Cerebellar nuclear complex (tissue), 1 donor: ENCODE results near the gene ZNF768.

Experiments
- DNase-seq, 2 experiments: peaks; one replicate each; lab custom pipeline; 2025; lab: John Stamatoyannopoulos, UW

The ZNF768 gene

DNA sequence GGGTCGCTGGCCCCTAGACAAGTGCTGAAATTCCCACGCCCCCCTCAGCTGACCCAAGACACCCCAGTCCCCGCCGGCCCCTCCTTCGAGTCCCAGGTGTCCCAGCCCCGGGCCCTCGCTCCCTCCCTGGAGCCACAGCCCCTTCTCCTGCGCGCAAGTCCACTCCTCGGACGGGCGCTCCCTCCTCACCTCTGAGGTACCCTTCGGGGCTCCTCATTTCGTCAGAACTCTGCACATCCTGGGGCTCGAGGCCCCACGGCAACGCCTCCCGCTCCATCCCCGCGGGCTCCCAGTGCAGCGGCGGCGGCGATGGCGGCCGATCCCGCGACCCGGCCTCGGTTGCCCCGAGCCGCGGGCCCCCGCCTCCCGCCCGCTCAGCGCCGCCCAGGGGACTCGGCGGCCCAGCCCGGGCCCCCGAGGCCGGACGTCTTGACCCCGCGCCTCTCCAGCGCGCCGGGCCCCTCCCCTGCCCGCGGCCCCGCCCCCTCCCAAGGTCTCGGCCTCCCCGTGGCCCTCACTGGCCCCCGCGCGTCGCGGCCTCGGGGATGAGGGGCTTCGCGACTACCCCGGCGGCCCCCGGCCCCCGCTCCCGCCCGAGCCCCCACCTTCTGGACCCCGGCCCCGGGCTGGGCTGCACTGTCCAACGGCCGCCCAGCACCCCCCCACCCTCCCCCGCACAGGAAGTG is at the start of gene ZNF768:
TSS of gene ZNF768 (minus strand) at position 430 of the 686 bp plus-strand sequence. CDS start at position 277, 153 bp downstream.
- DNase-seq = no peak

DNA sequence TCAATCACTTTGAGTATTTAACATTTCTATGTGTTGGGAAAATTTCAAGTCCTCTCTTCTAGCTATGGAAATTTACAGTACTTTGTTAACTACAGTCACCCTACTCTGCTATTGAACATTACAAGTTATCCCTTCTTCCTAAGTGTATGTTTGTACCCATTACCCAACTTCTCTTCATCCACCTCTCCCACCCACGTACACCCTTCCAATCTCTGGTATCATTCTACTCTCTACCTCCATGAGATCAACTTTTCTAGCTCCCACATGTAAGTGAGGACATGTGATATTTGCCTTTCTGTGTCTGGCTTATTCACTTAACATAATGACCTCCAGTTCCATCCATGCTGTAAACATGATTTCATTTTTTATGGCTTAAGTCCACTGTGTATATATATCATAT is 48.3 kb upstream of the ZNF768 start:
- DNase-seq = no peak

DNA sequence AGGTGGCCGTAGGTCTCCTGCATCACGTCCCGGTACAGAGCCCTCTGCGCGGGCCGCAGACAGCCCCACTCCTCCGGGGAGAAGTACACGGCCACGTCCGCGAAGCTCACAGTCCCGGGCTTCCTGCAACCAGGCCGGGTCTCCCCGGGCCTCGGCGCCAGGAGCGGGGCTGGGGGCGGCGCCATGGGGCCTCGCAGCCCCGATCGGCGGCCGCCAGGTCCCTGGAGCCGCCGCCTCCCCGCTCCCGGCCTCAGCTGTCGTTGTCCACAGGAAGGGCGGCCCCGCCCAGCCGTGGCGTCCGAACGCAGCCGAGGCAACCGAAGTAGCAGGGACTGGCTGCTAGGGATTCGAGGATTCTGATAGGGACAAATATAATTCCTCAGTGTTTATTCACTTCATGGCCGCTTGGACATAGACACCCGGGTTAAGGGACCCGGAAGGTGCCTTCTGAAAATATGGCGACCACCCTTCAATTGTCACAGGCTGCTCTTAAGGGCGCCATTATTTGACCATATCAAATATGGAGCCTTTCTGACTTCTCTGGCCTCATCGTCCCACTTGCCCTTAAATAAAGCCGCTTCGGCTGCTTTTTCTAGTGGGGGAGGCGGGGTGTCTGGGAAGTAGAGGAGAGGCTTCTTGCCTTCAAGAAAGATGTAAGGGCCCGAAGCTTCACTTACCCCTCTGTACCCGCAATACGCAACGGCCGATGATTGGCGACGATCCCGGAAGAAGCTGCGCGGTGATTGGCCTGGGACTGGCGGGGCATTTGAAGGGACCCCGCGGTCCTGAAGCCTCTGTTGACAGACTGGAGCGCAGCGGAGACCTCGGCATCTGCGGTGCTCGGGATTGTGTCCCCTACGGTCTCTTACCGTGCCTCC is 45.3 kb upstream of the ZNF768 start, which contains the start of gene ZNF688:
TSS of gene ZNF688 (minus strand) at position 270 of the 878 bp plus-strand sequence. CDS start at position 185, 85 bp downstream.
- peak; percentile 82 to 87 for DNase-seq

GRCh38 chr16:30570636-30571444 is 44.5 kb upstream of the ZNF768 start:
- DNase-seq = peak in 1 of 2 experiments; percentile 2

DNA sequence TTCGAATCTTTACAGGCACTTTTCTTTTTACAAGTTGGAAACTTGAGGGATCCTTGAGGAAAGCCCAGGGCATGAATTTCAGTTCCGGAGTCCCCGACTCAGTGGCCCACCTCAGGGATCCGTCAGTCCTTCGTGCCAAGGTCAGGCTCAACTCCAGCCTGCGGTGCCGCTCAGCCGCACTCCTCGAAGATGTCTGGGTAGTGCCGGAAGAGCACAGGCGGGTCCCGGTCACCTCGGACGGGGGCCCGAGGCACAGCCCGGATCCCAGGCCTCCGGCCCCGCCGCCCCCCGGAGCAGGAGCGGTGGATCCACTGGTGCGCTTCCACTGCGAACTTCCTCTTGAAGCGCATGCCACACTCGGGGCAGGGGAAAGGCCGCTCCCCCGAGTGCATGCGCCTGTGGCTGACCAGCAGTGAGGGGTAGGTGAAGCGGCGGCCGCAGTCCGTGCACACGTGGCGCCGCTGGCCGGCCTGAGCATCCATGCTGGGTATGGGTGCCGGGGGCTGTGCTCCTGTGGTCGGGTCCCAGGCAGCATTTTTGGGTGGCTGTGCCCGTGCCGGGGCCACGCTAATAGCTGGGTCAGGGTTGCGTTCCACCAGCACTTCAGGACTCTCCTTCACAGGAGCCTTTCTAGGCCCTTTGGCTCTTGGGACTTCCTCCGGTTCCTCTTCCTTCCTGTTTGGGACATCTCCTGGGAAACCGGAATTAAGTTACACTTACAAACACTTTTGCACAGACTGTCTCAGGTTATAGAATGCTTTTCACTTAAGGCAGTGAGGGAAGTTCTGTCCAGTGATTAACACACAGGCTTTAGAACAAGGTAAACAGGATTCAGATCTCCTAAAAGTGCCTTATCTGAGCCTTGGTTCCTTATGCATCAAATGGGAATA is 43.6 kb upstream of the ZNF768 start:
- DNase-seq = no peak

DNA sequence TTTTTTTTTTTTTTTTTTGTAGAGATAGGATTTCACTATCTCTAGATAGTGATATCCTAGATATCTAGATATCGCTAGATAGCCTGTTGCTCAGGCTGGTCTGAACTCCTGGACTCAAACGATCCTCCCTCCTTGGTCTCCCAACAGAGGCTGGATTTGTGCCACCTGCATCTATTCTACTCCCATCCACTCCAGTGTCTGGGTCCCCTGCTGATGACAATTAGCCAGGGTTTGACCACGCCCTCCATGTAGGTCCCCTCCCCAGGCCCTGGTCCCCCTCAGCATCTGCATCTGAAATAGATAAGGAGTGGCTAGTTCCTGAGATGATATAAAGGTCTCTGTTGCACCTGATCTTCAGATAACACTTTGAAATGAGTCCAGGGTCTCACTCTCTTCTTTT is 42.9 kb upstream of the ZNF768 start:
- no peak for DNase-seq

DNA sequence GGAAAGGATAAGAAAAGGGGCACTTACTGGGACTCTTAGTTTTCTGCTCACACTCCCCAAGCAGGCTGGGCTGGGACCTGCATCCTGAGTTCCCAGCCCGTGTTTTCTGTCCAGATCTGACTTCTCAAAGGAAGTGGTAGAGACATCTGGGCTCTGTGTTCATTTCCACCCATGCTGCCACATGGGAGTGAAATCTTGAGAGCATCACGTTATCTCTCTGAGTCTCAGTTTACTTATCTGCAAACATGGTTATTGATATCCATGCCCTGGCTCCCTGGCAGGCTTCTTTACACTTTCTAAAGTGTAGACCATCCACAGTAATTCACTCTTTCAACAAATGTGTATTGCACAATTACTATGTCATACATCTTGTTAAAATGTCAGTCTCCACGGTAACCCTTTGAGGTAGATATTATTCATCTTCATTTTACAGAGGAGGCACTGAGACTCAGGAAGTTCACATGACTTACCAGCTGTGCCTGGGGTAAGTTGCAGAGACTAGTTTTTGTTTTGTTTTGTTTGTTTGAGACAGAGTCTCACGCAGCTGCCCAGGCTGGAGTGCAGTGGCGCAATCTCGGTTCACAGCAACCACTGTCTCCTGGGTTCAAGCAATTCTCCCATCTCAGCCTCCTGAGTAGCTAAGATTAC is 41.7 kb upstream of the ZNF768 start:
- DNase-seq = no peak

- no peak for DNase-seq
Observed at GRCh38 chr16:30567160-30567990, 41.0 kb upstream of the ZNF768 start.

- DNase-seq = no peak
Observed at GRCh38 chr16:30566531-30566930, 40.2 kb upstream of the ZNF768 start.

GRCh38 chr16:30565984-30566383 is 39.6 kb upstream of the ZNF768 start:
- no peak for DNase-seq

- no peak for DNase-seq
Observed at GRCh38 chr16:30565526-30565925, 39.2 kb upstream of the ZNF768 start.

- DNase-seq = no peak
Observed at GRCh38 chr16:30562021-30562420, 35.7 kb upstream of the ZNF768 start.

GRCh38 chr16:30561089-30561816 is 34.9 kb upstream of the ZNF768 start:
- DNase-seq = no peak

- DNase-seq = no peak
Observed at GRCh38 chr16:30559690-30560089, 33.3 kb upstream of the ZNF768 start.

DNA sequence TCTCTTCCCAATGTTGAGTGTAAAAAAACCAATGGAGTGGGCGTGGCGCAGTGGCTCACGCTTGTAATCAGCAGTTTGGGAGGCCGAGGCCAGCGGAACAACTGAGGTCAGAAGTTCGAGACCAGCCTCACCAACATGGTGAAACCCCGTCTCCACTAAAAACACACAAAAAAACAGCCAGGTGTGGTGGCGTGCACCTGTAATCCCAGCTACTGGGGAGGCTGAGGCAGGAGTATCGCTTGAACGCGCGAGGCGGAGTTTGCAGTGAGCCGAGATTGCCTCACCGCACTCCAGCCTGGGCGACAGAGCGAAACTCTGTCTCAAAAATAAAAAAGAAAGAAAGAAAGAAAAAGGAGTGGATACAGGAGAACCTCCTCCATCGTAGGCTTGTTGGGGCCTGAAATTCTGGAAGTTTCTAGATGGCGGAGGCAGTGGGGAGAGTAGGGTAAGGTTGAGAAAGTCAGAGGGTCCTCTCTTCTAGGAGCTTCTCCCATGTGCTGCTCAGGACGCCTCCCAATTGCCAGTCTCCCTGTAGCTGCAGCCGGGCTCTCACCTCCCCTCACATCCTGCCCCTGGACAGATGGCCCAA is 32.5 kb upstream of the ZNF768 start:
- DNase-seq = no peak

DNA sequence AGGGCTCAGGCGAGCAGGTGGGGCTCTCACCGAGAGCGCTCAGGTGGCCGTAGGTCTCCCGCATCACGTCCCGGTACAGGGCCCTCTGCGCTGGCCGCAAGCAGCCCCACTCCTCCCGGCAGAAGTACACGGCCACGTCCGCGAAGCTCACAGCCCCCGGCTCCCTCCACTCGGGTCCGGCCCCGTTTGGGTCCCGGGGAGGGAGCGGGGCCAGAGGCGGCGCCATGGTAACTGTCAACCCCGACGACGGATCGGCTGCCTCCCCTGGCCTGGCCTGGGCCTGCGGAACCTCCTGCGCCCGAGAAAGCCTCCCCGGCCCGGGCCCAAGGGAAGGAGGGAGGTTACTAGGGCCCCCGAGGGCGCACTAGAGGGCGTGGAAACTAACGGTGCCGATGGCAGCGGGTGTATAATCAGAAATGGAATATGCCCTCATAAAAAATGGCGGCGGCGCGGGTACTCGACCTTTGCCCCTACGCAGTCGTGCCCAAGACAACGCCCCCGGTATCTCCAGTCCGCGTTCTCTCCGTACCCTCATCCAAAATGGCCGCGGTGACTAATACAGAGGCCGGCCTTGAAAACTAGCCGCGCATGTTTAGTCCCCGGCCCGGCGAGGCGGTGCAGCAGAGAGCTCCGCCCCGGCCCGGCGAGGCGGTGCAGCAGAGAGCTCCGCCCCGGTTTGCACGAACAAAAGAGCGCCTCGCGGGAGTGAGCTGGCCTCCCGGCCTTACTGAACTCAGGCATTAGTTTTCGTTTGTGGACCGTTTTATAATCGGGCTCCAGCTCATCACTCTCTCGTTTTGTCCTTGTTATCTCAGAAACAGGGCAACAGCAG is 31.8 kb upstream of the ZNF768 start, which contains the start of gene ZNF764:
TSS of gene ZNF764 (minus strand) at position 418 of the 832 bp plus-strand sequence. CDS start at position 226, 192 bp downstream.
- peak; percentile 67 to 94 for DNase-seq

DNA sequence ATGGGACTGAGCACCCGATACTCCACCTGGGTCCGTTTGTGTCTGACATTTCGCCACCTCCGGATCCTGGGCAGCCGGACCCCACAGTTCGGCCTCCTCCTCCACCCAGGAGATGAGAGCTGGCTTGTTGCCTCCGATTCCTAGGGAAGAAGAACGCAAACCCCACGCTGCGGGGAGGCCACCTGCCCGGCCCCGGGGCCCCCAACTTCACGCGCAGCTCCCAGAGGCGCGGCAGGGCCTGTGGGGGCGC is 31.3 kb upstream of the ZNF768 start:
- DNase-seq = no peak

DNA sequence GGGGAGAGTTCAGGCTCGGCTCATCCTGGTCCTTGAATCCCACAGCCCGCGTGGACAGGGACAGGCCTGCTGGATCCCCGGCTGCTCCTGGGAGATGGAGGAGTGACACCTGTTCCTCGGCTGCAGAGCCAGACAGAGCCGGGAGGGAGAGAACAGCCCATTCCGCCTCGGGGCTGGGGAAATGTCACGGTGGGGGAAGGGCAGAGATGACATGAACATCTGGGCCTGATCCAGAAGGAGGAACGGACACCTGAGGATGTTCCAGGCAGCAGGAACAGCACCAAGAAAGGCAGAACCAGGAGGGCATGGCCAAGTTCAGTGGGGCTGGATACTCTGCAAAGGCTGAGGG is 29.7 kb upstream of the ZNF768 start:
- no peak for DNase-seq
